Measurements from ENCODE around the gene IL1F10.

GRCh38 chr2:113069676-113070605 is 2.2 kb downstream of the IL1F10 start:
- TF ChIP-seq CTCF (IDR thresholded peaks at IDR 0.05; ENCODE audit: low read depth, low read length, missing input control) (no peak), MAX (IDR thresholded peaks at IDR 0.05) (no peak), EGR1 (IDR thresholded peaks at IDR 0.05; ENCODE audit: low read depth in 2 of 2) (no peak), REST (IDR thresholded peaks at IDR 0.05) (no peak), GABPA (IDR thresholded peaks at IDR 0.05 in 1 of 2, conservative IDR thresholded peaks at IDR 0.05 in 1 of 2) (no peak), YY1 (IDR thresholded peaks at IDR 0.05) (no peak), ATF3 (IDR thresholded peaks at IDR 0.05) (no peak)

Measured in liver (tissue), 3 donors.